Smooth muscle cell (in vitro differentiated cells): Measurements from ENCODE around the gene TMEM80. TPM values are rescaled to one million over a fixed set of nuclear protein-coding genes. Genes with fewer than 3 reads are reported as not detected.

Experiments
- DNase-seq: peaks from one replicate; lab custom pipeline; 2025; ENCODE audit not compliant: unreplicated experiment; lab: John Stamatoyannopoulos, UW
- H2AFZ ChIP-seq: fragments of 200-600 bp; sonication (generic); 2 replicates; pipeline ENCODE4 v1.6.0; 2016; ENCODE audit warnings: antibody characterized with exemption, low read depth, mild to moderate bottlenecking
- H3F3A ChIP-seq: fragments of 200-600 bp; sonication (generic); 2 replicates; pipeline ENCODE4 v1.6.0; 2017; ENCODE audit warnings: antibody characterized with exemption, low read depth
- H3K27ac ChIP-seq: fragments of 200-600 bp; sonication (generic); 2 replicates; pipeline ENCODE4 v1.5.1; 2016; ENCODE audit warnings: low read depth, mild to moderate bottlenecking
- H3K27me3 ChIP-seq: fragments of 200-600 bp; sonication (generic); 2 replicates; pipeline ENCODE4 v1.6.1; 2016; ENCODE audit warnings: low read depth, mild to moderate bottlenecking
- H3K36me3 ChIP-seq: fragments of 200-600 bp; sonication (generic); 2 replicates; pipeline ENCODE4 v1.5.1; 2016; ENCODE audit warnings: low read depth
- H3K4me1 ChIP-seq: fragments of 200-600 bp; sonication (generic); 2 replicates; pipeline ENCODE4 v1.5.1; 2016; ENCODE audit warnings: low read depth
- H3K4me2 ChIP-seq: fragments of 200-600 bp; sonication (generic); 2 replicates; pipeline ENCODE4 v1.6.0; 2016; ENCODE audit warnings: mild to moderate bottlenecking
- H3K4me3 ChIP-seq: fragments of 200-600 bp; sonication (generic); 2 replicates; pipeline ENCODE4 v1.5.1; 2016; ENCODE audit warnings: mild to moderate bottlenecking
- H3K79me2 ChIP-seq: fragments of 200-600 bp; sonication (generic); 2 replicates; pipeline ENCODE4 v1.6.0; 2016; ENCODE audit warnings: low read depth, mild to moderate bottlenecking
- H3K9ac ChIP-seq: fragments of 200-600 bp; sonication (generic); 2 replicates; pipeline ENCODE4 v1.6.0; 2016; ENCODE audit warnings: low read depth
- H3K9me3 ChIP-seq: fragments of 200-600 bp; sonication (generic); replicated peaks from 2 replicates; pipeline ENCODE4 v1.5.1; 2016; ENCODE audit warnings: low read depth
- H4K20me1 ChIP-seq: fragments of 200-600 bp; sonication (generic); 2 replicates; pipeline ENCODE4 v1.6.0; 2016; ENCODE audit warnings: low read depth
- WGBS: methylation state at CpG from one replicate; pipeline ENCODE4 v1.1.7; 2016; ENCODE audit warnings: low lambda C conversion rate; 5-methylcytosine and 5-hydroxymethylcytosine counted together
- polyA plus RNA-seq: library from polyadenylated mRNA; unstranded; fragments of >200 nt; fragmentation: Nextera tagmentation; extraction: Ambion mirVana; gene quantifications from 2 replicates; pipeline ENCODE4 v1.2.1, GENCODE V29; 2016
- total RNA-seq: library from RNA; depleted of rRNA; stranded (reverse); fragments of >200 nt; gene quantifications from 2 replicates; pipeline ENCODE4 v1.2.3, GENCODE V29; 2014
- TF ChIP-seq, protein P1 (sequence below): fragments of 200-600 bp; sonication (generic); IDR thresholded peaks from 2 replicates; pipeline ENCODE4 v1.5.1; 2017; ENCODE audit warnings: borderline replicate concordance, mild to moderate bottlenecking, antibody characterized with exemption; ENCODE audit not compliant: insufficient read depth, poor library complexity, severe bottlenecking

The TMEM80 gene
- total and polyA plus RNA-seq, 2 experiments from 2014 or later: 5.5 to 14.3 TPM

GRCh38 chr11:690738-691633, 4.6 kb upstream of the TMEM80 start:
- Histone ChIP-seq H3K4me1 (peaks cover 19% of the 10 kb centered on the region), H2AFZ (no peak overlapping the region), H3K79me2 (peaks cover 14% of the 10 kb centered on the region), H3K4me2 (no peak overlapping the region), H3K27ac (no peak overlapping the region), H3F3A (peaks cover 2% of the 10 kb centered on the region), H3K9ac (no peak overlapping the region), H3K36me3 (no peaks in the 10 kb centered on the region), H3K4me3 (no peak overlapping the region), H3K27me3 (no peaks in the 10 kb centered on the region), H3K9me3 (no peaks in the 10 kb centered on the region), H4K20me1 (peaks cover 48% of the 10 kb centered on the region)
- 82% methylated on average over 27 of the region's 27 CpGs for WGBS
- TF ChIP-seq, protein P1, sequence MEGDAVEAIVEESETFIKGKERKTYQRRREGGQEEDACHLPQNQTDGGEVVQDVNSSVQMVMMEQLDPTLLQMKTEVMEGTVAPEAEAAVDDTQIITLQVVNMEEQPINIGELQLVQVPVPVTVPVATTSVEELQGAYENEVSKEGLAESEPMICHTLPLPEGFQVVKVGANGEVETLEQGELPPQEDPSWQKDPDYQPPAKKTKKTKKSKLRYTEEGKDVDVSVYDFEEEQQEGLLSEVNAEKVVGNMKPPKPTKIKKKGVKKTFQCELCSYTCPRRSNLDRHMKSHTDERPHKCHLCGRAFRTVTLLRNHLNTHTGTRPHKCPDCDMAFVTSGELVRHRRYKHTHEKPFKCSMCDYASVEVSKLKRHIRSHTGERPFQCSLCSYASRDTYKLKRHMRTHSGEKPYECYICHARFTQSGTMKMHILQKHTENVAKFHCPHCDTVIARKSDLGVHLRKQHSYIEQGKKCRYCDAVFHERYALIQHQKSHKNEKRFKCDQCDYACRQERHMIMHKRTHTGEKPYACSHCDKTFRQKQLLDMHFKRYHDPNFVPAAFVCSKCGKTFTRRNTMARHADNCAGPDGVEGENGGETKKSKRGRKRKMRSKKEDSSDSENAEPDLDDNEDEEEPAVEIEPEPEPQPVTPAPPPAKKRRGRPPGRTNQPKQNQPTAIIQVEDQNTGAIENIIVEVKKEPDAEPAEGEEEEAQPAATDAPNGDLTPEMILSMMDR: no peak
- DNase-seq: no peak

DNA sequence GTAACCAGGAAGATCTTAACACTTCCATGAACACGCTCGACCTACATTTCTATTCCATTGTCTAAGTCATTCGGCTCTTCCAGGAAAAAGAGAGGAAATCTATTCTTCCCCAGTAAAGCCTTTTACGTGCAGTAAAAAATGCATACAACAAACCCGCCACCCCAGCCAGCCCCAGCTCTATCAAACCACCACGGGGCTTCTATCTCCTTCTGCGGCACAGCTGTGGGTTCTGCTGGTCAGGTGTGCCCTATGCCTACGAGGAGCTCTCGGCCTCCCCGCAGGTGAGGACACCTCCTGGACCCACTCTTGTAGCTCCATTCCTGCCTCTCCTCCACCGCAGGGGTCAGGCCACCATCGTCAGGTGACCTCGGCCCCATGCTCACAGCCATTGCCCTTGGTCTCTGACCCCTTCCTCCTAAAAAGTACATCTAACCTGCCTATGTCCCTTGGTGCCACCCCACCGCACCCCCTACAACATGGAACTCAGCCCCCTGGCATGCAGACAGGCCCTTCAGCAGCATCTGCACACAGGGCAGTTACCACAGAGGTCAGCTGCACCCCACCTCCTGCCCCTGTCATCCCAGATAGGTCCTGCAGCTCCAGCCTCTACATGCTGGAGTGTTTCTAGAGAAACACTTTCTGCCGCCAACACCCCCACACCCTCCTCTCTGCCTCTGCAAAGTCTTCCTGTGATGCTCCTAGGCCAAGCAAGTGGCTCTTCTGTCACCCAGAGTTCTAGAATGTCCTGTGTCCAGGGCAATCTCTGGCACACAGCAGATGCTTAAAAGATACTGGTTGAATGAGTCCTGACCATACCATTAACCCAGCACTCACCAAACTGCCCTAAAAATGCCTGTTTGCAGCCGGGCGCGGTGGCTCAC, 3.7 kb upstream of the TMEM80 start:
- no peak overlapping the region for H3K4me2 ChIP-seq
- H3K9ac ChIP-seq: no peak overlapping the region
- peaks cover 10% of the 10 kb centered on the region for H3F3A ChIP-seq
- H2AFZ ChIP-seq: no peak overlapping the region
- no peak overlapping the region for H3K4me3 ChIP-seq
- 94% methylated on average over 18 of the region's 18 CpGs for WGBS
- H4K20me1 ChIP-seq: peaks cover 49% of the 10 kb centered on the region
- H3K27ac ChIP-seq: no peak overlapping the region
- TF ChIP-seq, protein P1: no peak
- DNase-seq: no peak
- peaks cover 24% of the 10 kb centered on the region for H3K4me1 ChIP-seq
- no peaks in the 10 kb centered on the region for H3K36me3 ChIP-seq
- no peaks in the 10 kb centered on the region for H3K9me3 ChIP-seq
- peaks cover 22% of the 10 kb centered on the region for H3K79me2 ChIP-seq
- no peaks in the 10 kb centered on the region for H3K27me3 ChIP-seq

DNA sequence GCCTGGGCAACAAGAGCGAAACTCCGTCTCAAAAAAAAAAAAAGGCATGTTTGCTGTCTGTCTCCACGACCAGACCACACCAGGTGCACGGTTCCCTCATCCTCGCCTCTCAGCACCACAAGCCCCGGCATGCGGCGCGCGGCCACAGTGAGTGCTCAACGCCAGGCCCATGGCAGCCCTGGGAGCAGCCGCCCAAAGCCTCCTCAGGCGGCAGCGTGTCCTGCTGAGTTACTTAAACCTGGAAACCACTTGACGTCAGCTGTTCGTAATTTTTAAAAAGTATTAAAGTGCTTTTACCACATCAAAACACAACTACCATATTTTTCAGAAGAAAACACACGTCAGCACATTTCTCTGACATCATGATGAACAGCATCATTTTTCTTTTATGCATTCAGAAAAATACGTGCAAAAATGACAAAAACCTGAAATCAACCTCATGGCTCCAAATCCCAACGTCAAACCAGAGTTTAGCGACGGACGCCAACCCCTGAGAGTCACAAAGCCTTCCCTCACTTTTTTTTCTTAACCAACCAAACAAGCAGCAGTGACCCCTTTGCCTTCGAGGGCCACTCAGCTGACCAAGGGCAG, 2.7 kb upstream of the TMEM80 start:
- peaks cover 24% of the 10 kb centered on the region for H3K79me2 ChIP-seq
- peaks cover 10% of the 10 kb centered on the region for H3F3A ChIP-seq
- H3K27ac ChIP-seq: peak overlapping the region; percentile 32
- H3K9me3 ChIP-seq: no peaks in the 10 kb centered on the region
- no peaks in the 10 kb centered on the region for H3K27me3 ChIP-seq
- H3K36me3 ChIP-seq: no peaks in the 10 kb centered on the region
- no peak for DNase-seq
- peak overlapping the region; percentile 96 for H3K4me2 ChIP-seq
- TF ChIP-seq, protein P1: no peak
- peaks cover 55% of the 10 kb centered on the region for H4K20me1 ChIP-seq
- H3K4me3 ChIP-seq: peak overlapping the region; percentile 91
- WGBS: 86% methylated on average over 21 of the region's 23 CpGs
- H3K9ac ChIP-seq: no peak overlapping the region
- no peak overlapping the region for H2AFZ ChIP-seq
- peaks cover 33% of the 10 kb centered on the region for H3K4me1 ChIP-seq
